Measurements from ENCODE around the gene SLC9A2. TPM values are rescaled to one million over a fixed set of nuclear protein-coding genes. Genes with fewer than 3 reads are reported as not detected.

SLC9A2 gene
- total and polyA plus RNA-seq, 10 of the 15 experiments (the other 5 are each of a cell fraction or from before 2014, with no cell fraction given), result 0.13 to 1.2 (median 0.79) TPM

GRCh38 chr2:102678442-102678841, 59.1 kb downstream of the SLC9A2 start:
- ATAC-seq (no peak), DNase-seq (ENCODE audit: low read depth, low spot score) (no peak), FAIRE-seq (no peak)
- in situ Hi-C loops (cut with MboI) (no loop called here), intact Hi-C loops (cut with micrococcal nuclease; ENCODE audit: unreplicated experiment) (no loop called here)
- no peak overlapping the region for H3K4me3 ChIP-seq
- H3K9me3 ChIP-seq (replicated peaks; ENCODE audit: control insufficient read depth, insufficient read depth, low read length), result no peaks in the 10 kb centered on the region
- H3K36me3 ChIP-seq (ENCODE audit: control insufficient read depth in 2 of 2, insufficient read depth in 2 of 2, low read length in 1 of 2), result no peaks in the 10 kb centered on the region
- SMC1A ChIA-PET (ENCODE audit: uncharacterized antibody, unreplicated experiment), result interaction anchor here (0.7 to 2.1 kb wide), 4 partner anchors 13 to 62 kb away, joined by 3 to 6 read pairs (median 4); no protein-coding TSS in a partner anchor
- H3K79me2 ChIP-seq (ENCODE audit: control insufficient read depth, insufficient read depth, low read length), result no peaks in the 10 kb centered on the region
- BruUV-seq (replicated peaks), result no TSS peak
- RAD21 ChIA-PET (ENCODE audit: unreplicated experiment), result no interaction called here
- 37% methylated on average over 5 of the region's 5 CpGs for WGBS (ENCODE audit: insufficient coverage, insufficient replicate concordance, low lambda C conversion rate, missing lambda C conversion rate)
- no peaks in the 10 kb centered on the region for H4K20me1 ChIP-seq (ENCODE audit: control insufficient read depth, insufficient read depth)
- H3K4me2 ChIP-seq (ENCODE audit: control insufficient read depth, insufficient read depth), result no peak overlapping the region
- POLR2A ChIA-PET, result no interaction called here
- H2AFZ ChIP-seq (ENCODE audit: control insufficient read depth, low read depth, low read length), result no peak overlapping the region
- CTCF ChIA-PET, result interaction anchor here (0.8 to 1.4 kb wide), 3 partner anchors 9 to 162 kb away, joined by 3 to 5 read pairs (median 3); no protein-coding TSS in a partner anchor
- H3K27ac ChIP-seq (ENCODE audit: control insufficient read depth, insufficient read depth), result no peak overlapping the region
- no peaks in the 10 kb centered on the region for H3K4me1 ChIP-seq (ENCODE audit: control insufficient read depth, insufficient read depth, low read length)
- H3K27me3 ChIP-seq (replicated peaks in 1 of 2; ENCODE audit: control insufficient read depth in 2 of 2, insufficient read depth in 2 of 2, low read length in 1 of 2), result no peaks in the 10 kb centered on the region; a peak in 1 of 4 replicates
- no peak overlapping the region for H3K9ac ChIP-seq (ENCODE audit: control insufficient read depth, insufficient read depth, low read length)
- TF ChIP-seq CBX3 (IDR thresholded peaks at IDR 0.05; ENCODE audit: borderline replicate concordance, low read depth), result no peak
- no peak for TF ChIP-seq EZH2 (IDR thresholded peaks at IDR 0.05; ENCODE audit: borderline replicate concordance, control insufficient read depth, low read depth, low read length)
- TF ChIP-seq SREBF2 (IDR thresholded peaks at IDR 0.05; ENCODE audit: low read length), result no peak
- no peak for TF ChIP-seq SREBF1 (IDR thresholded peaks at IDR 0.05; ENCODE audit: low read length)
- TF ChIP-seq EP300 (IDR thresholded peaks at IDR 0.05; ENCODE audit: borderline replicate concordance in 1 of 2, control insufficient read depth in 1 of 2, low read depth in 2 of 2, low read length in 2 of 2), result no peak
- no peak for TF ChIP-seq KLF5 (IDR thresholded peaks at IDR 0.05; ENCODE audit: partially characterized antibody)
- no peak for TF ChIP-seq CBX5 (IDR thresholded peaks at IDR 0.05; ENCODE audit: low read depth)
- TF ChIP-seq STAT1 (conservative IDR thresholded peaks at IDR 0.05), result no peak
- no peak for TF ChIP-seq FOXK2 (IDR thresholded peaks at IDR 0.05)
- TF ChIP-seq CHD1 (IDR thresholded peaks at IDR 0.05; ENCODE audit: low read depth, low read length), result no peak
- TF ChIP-seq, protein P1, sequence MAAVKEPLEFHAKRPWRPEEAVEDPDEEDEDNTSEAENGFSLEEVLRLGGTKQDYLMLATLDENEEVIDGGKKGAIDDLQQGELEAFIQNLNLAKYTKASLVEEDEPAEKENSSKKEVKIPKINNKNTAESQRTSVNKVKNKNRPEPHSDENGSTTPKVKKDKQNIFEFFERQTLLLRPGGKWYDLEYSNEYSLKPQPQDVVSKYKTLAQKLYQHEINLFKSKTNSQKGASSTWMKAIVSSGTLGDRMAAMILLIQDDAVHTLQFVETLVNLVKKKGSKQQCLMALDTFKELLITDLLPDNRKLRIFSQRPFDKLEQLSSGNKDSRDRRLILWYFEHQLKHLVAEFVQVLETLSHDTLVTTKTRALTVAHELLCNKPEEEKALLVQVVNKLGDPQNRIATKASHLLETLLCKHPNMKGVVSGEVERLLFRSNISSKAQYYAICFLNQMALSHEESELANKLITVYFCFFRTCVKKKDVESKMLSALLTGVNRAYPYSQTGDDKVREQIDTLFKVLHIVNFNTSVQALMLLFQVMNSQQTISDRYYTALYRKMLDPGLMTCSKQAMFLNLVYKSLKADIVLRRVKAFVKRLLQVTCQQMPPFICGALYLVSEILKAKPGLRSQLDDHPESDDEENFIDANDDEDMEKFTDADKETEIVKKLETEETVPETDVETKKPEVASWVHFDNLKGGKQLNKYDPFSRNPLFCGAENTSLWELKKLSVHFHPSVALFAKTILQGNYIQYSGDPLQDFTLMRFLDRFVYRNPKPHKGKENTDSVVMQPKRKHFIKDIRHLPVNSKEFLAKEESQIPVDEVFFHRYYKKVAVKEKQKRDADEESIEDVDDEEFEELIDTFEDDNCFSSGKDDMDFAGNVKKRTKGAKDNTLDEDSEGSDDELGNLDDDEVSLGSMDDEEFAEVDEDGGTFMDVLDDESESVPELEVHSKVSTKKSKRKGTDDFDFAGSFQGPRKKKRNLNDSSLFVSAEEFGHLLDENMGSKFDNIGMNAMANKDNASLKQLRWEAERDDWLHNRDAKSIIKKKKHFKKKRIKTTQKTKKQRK (IDR thresholded peaks at IDR 0.05; ENCODE audit: low read depth, low read length), result no peak
- no peak for TF ChIP-seq CTCF (IDR thresholded peaks at IDR 0.05 in 2 of 3, conservative IDR thresholded peaks at IDR 0.05 in 1 of 3; ENCODE audit: control insufficient read depth in 2 of 3, extremely low read depth in 1 of 3, insufficient read depth in 1 of 3, low read depth in 3 of 3, low read length in 3 of 3)
- TF ChIP-seq NR2C2 (IDR thresholded peaks at IDR 0.05; ENCODE audit: borderline replicate concordance, control insufficient read depth, insufficient read length, low read depth), result no peak
- TF ChIP-seq FOS (IDR thresholded peaks at IDR 0.05; ENCODE audit: borderline replicate concordance, extremely low read depth, insufficient read length), result no peak
- TF ChIP-seq RB1 (IDR thresholded peaks at IDR 0.05; ENCODE audit: borderline replicate concordance), result no peak
- no peak for TF ChIP-seq MXI1 (IDR thresholded peaks at IDR 0.05; ENCODE audit: low read depth, low read length)
- TF ChIP-seq, protein P2, sequence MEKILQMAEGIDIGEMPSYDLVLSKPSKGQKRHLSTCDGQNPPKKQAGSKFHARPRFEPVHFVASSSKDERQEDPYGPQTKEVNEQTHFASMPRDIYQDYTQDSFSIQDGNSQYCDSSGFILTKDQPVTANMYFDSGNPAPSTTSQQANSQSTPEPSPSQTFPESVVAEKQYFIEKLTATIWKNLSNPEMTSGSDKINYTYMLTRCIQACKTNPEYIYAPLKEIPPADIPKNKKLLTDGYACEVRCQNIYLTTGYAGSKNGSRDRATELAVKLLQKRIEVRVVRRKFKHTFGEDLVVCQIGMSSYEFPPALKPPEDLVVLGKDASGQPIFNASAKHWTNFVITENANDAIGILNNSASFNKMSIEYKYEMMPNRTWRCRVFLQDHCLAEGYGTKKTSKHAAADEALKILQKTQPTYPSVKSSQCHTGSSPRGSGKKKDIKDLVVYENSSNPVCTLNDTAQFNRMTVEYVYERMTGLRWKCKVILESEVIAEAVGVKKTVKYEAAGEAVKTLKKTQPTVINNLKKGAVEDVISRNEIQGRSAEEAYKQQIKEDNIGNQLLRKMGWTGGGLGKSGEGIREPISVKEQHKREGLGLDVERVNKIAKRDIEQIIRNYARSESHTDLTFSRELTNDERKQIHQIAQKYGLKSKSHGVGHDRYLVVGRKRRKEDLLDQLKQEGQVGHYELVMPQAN (conservative IDR thresholded peaks at IDR 0.05), result no peak
- no peak for TF ChIP-seq NR2F1 (conservative IDR thresholded peaks at IDR 0.05)
- TF ChIP-seq WRNIP1 (IDR thresholded peaks at IDR 0.05; ENCODE audit: borderline replicate concordance, low read depth, low read length), result no peak

Measured in GM12878 (cell line).